Left ventricle myocardium inferior (tissue), 1 donor: ENCODE data around the gene ADAMTS2. TPM values are rescaled to one million over a fixed set of nuclear protein-coding genes. Genes with fewer than 3 reads are reported as not detected.

Experiments
- DNase-seq: peaks from one replicate; pipeline ENCODE4 v3.0.0-alpha.2; 2020
- H3K27ac ChIP-seq: fragments of 200-600 bp; replicated peaks from 2 replicates; pipeline ENCODE4 v1.8.0; 2021
- H3K27me3 ChIP-seq: fragments of 200-600 bp; 2 replicates; pipeline ENCODE4 v1.8.0; 2021; ENCODE audit warnings: low read depth
- H3K36me3 ChIP-seq: fragments of 200-600 bp; 2 replicates; pipeline ENCODE4 v1.8.0; 2021
- H3K4me1 ChIP-seq: fragments of 200-600 bp; 2 replicates; pipeline ENCODE4 v1.8.0; 2021
- H3K4me3 ChIP-seq: fragments of 200-600 bp; 2 replicates; pipeline ENCODE4 v1.8.0; 2021; ENCODE audit warnings: mild to moderate bottlenecking, moderate library complexity
- H3K9me3 ChIP-seq: fragments of 200-600 bp; replicated peaks from 2 replicates; pipeline ENCODE4 v1.8.0; 2021
- CTCF ChIP-seq: fragments of 200-600 bp; IDR thresholded peaks from 2 replicates; pipeline ENCODE4 v1.8.0; 2021; ENCODE audit warnings: antibody characterized with exemption, mild to moderate bottlenecking, borderline replicate concordance
- intact Hi-C: fragments of 100-400 bp; cut with micrococcal nuclease; formaldehyde crosslinking; loops from one replicate; pipeline ENCODE4 v1.11.0; 2022
- total RNA-seq: library from RNA; stranded (reverse); fragmentation: NEBNext Ultra II Directional; extraction: Animal tissue kit (Norgen Biotek cat#: 25700); gene quantifications from one replicate; pipeline ENCODE4 v1.2.1, GENCODE V29; 2021
- donor health status: DM: no; HTN: yes; CAD: no; lungs with severe emphysema.

The ADAMTS2 gene
- total RNA-seq, 1 donor from 2014 or later = 4.6 TPM

DNA sequence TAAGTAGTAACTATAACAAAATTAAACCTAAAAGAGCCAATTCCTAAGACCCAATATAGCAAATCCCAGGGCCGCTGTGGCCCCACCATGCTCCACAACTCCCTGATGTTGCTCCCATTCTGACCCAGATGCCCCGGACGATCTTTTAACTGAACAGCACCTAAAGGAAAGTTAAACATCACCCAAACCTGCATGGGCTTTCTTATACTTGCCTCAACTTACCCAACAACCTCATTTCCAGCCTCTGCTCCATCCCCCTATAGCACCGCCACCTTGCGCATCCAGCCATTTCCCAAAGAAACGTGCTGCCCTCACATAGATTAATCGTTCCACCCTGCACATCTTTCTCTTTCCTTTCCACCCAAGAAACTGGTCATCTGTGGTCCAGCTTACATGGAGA is 230.5 kb downstream of the ADAMTS2 start:
- H3K4me3 ChIP-seq = no peak overlapping the region
- H3K27me3 ChIP-seq = no peaks in the 10 kb centered on the region
- H3K27ac ChIP-seq = no peak overlapping the region
- no peak for TF ChIP-seq CTCF
- H3K36me3 ChIP-seq = peaks cover 21% of the 10 kb centered on the region
- H3K9me3 ChIP-seq = peaks cover 82% of the 10 kb centered on the region
- intact Hi-C loops = no loop called here
- H3K4me1 ChIP-seq = no peaks in the 10 kb centered on the region
- DNase-seq = no peak

DNA sequence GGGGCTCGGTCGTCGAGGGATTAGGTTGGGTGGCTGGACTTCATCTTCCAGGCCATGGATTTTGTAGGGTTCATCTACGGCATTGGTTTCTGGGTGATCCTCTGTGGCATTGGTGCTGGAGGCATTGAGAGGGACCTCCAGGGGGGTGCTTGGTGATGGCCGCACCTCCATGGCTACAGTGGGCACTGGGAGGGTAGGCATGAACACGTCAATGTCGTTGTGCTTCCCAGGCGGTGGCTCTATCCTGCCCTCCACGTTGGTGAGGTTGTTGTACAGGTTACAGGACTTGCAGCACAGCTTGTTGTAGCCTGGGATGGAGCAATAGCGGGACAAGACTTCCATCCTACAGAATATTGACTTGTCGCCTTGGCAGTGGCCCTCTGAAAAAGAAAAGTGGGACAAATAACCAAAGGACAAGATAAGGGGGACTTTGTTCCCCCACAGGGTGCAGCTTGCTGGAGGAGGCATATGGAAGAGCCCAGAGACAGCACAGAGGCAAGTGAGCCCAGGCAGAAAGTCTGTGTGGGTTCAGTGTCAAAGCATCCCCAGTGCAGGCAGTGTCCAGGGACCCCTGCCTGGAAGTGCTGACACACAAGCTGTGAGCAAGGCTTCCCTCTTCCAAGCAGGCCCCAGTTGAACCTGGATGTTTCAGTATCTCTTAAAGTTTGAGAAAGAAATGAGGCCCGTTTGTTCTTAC is 231.2 kb downstream of the ADAMTS2 start:
- DNase-seq = no peak
- peaks cover 87% of the 10 kb centered on the region for H3K9me3 ChIP-seq
- peaks cover 21% of the 10 kb centered on the region for H3K36me3 ChIP-seq
- H3K4me3 ChIP-seq = no peak overlapping the region
- no peaks in the 10 kb centered on the region for H3K27me3 ChIP-seq
- intact Hi-C loops = no loop called here
- TF ChIP-seq CTCF = no peak
- no peaks in the 10 kb centered on the region for H3K4me1 ChIP-seq
- H3K27ac ChIP-seq = no peak overlapping the region

DNA sequence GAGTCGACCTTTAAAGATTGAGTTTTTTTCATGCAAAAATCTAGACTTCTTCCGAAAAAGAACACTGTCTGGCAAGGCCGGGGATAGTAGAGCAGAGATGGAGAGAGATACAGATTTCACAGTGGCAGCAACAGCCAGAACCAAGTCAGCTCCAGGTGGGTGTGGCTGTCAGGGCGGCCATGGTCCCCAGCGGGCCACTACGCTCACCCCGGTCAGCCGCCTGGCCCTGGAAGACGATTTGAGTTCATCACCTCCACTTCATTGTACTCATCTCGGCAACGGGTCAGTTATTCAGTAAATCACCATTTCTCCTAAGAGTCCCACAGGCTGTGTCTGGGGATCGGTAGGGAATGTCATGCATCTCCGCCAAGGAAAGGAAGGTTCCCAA is 232.1 kb downstream of the ADAMTS2 start:
- Histone ChIP-seq H3K4me1 (no peaks in the 10 kb centered on the region), H3K27ac (no peak overlapping the region), H3K9me3 (peaks cover 89% of the 10 kb centered on the region), H3K27me3 (no peaks in the 10 kb centered on the region), H3K36me3 (peaks cover 21% of the 10 kb centered on the region), H3K4me3 (no peak overlapping the region)
- DNase-seq = no peak
- intact Hi-C loops = no loop called here
- no peak for TF ChIP-seq CTCF

GRCh38 chr5:179112469-179113142 is 232.7 kb downstream of the ADAMTS2 start:
- H3K9me3 ChIP-seq = peaks cover 94% of the 10 kb centered on the region
- TF ChIP-seq CTCF = no peak
- no peak for DNase-seq
- H3K4me3 ChIP-seq = no peak overlapping the region
- H3K36me3 ChIP-seq = peaks cover 21% of the 10 kb centered on the region
- intact Hi-C loops = no loop called here
- H3K27me3 ChIP-seq = no peaks in the 10 kb centered on the region
- H3K27ac ChIP-seq = no peak overlapping the region
- no peaks in the 10 kb centered on the region for H3K4me1 ChIP-seq

DNA sequence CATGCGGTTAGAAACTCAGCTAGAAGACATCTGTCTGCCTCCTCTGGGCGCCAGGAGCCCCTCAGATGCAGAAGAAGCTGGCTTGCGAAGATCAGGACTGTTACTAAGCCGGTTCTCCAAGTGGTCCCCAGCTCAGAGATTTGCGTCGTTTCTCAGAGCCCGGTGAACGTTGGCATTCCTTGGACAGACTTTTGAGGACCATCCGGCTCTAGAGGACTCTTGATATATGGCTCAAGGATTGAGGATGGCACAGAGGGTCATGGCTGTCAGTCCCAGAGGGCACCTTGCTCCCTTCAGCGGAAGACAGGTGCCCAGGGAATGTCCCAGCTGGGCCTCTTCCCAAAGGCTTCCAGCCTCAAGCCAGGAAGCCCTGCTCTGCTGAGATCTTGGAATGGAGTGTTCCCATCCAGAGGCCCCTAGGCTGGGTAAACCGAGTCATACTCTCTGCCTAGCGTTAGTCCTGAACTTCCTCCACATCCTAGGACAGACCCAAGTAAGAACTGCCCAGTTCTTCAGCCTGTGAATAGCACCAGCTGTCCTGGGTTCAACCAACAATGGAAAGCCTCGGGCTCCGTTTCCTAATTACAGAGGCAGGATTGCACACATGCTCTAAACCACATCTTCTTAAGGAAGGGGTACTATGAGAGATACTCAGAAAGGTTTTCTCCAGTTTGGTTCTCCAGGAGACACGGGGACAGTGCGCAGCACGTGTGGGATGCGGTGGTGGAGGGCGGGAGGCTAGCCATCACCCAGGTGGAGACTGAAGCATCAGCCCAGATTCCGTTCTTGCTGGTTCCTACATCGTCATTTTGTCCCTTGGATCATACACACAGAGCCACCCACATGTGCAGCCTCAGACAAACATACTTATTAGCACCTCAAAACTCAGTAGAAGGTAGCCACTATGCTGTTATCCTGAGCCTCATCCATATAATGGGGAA is 233.7 kb downstream of the ADAMTS2 start:
- Histone ChIP-seq H3K4me3 (no peak overlapping the region), H3K27ac (no peak overlapping the region), H3K4me1 (no peaks in the 10 kb centered on the region), H3K27me3 (no peaks in the 10 kb centered on the region), H3K9me3 (peaks cover 96% of the 10 kb centered on the region), H3K36me3 (peaks cover 21% of the 10 kb centered on the region)
- DNase-seq = no peak
- no peak for TF ChIP-seq CTCF
- intact Hi-C loops = no loop called here
